Uterus (tissue), 4 donors: ENCODE data around the gene PPP1R9A. TPM values are rescaled to one million over a fixed set of nuclear protein-coding genes. Genes with fewer than 3 reads are reported as not detected.

Source experiments
- DNase-seq, 2 donors: peaks; one replicate each; pipeline ENCODE4 v3.0.0-alpha.2; 2019 to 2020
- H3K27ac ChIP-seq, 2 donors: fragments of 200-600 bp; sonication (generic); 1 replicate in 1 of 2; 2 replicates in 1 of 2; pipeline ENCODE4 v1.5.1; 2016 to 2018
- H3K27me3 ChIP-seq, 2 donors: fragments of 200-600 bp; sonication (generic); one replicate each; pipeline ENCODE4 v1.5.1; 2018 to 2019; ENCODE audit warnings: control low read depth in 1 of 2
- H3K36me3 ChIP-seq, 2 donors: fragments of 200-600 bp; sonication (generic); one replicate each; pipeline ENCODE4 v1.5.1; 2019; ENCODE audit warnings: control low read depth in 1 of 2
- H3K4me1 ChIP-seq, 2 donors: fragments of 200-600 bp; sonication (generic); one replicate each; pipeline ENCODE4 v1.5.1; 2018 to 2019; ENCODE audit warnings: control low read depth in 1 of 2
- H3K4me3 ChIP-seq, 2 donors: fragments of 200-600 bp; sonication (generic); 1 replicate in 1 of 2; 2 replicates in 1 of 2; pipeline ENCODE4 v1.5.1; 2018 to 2019; ENCODE audit warnings: mild to moderate bottlenecking in 1 of 2
- H3K9me3 ChIP-seq, 2 donors: fragments of 200-600 bp; sonication (generic); one replicate each; pipeline ENCODE4 v1.5.1; 2019; ENCODE audit warnings: control low read depth in 1 of 2
- CTCF ChIP-seq, 4 experiments: fragments of 200-600 bp in 2 of 4; fragments of 450-650 bp in 2 of 4; sonication (generic) in 2 of 4; IDR thresholded peaks; one replicate each; pipeline ENCODE4 v1.5.1; 2016 to 2019; ENCODE audit warnings: antibody characterized with exemption in 4 of 4, mild to moderate bottlenecking in 2 of 4, moderate library complexity in 1 of 4
- POLR2A ChIP-seq, 2 donors: fragments of 450-650 bp; IDR thresholded peaks; one replicate each; pipeline ENCODE4 v1.6.1; 2016; ENCODE audit warnings: antibody characterized with exemption in 2 of 2, mild to moderate bottlenecking in 1 of 2, moderate library complexity in 1 of 2
- intact Hi-C: fragments of 100-400 bp; cut with DNase I; formaldehyde crosslinking; loops from one replicate; pipeline ENCODE4 v1.15.1; 2023; ENCODE audit warnings: low total_unique reads
- total RNA-seq, 4 donors: library from RNA; depleted of rRNA in 3 of 4; stranded (reverse); fragments of >200 nt in 3 of 4; gene quantifications; one replicate each; pipeline versions ENCODE4 v1.1.0 to v1.2.4, GENCODE V29; 2014 to 2023
- donor health status: DM: yes; HTN: yes; CAD: no.

Gene PPP1R9A
- total RNA-seq, 4 donors from 2014 or later, result 5.3 to 39.6 (median 15.0) TPM

GRCh38 chr7:95262875-95263274 lies 355.5 kb downstream of the PPP1R9A start:
- H3K4me1 ChIP-seq, result no peaks in the 10 kb centered on the region
- no peak overlapping the region for H3K4me3 ChIP-seq
- DNase-seq, result no peak
- no peak overlapping the region for H3K27ac ChIP-seq
- intact Hi-C loops, result no loop called here
- H3K36me3 ChIP-seq, result no peaks in the 10 kb centered on the region
- no peaks in the 10 kb centered on the region for H3K27me3 ChIP-seq
- H3K9me3 ChIP-seq, result no peaks in the 10 kb centered on the region
- TF ChIP-seq POLR2A (IDR thresholded peaks at IDR 0.05), result no peak
- no peak for TF ChIP-seq CTCF (IDR thresholded peaks at IDR 0.05)

- intact Hi-C loops, result no loop called here
- TF ChIP-seq CTCF (IDR thresholded peaks at IDR 0.05), result no peak
- TF ChIP-seq POLR2A (IDR thresholded peaks at IDR 0.05), result no peak
- H3K4me3 ChIP-seq, result no peak overlapping the region
Observed at GRCh38 chr7:95263785-95264362, 356.5 kb downstream of the PPP1R9A start.

GRCh38 chr7:95264363-95264891 lies 357.0 kb downstream of the PPP1R9A start:
- no peaks in the 10 kb centered on the region for H3K27me3 ChIP-seq
- H3K4me3 ChIP-seq, result no peak overlapping the region
- H3K36me3 ChIP-seq, result no peaks in the 10 kb centered on the region
- no peak overlapping the region for H3K27ac ChIP-seq
- H3K9me3 ChIP-seq, result no peaks in the 10 kb centered on the region
- no peak for TF ChIP-seq POLR2A (IDR thresholded peaks at IDR 0.05)
- no peak for TF ChIP-seq CTCF (IDR thresholded peaks at IDR 0.05)
- intact Hi-C loops, result no loop called here
- no peaks in the 10 kb centered on the region for H3K4me1 ChIP-seq
- DNase-seq, result no peak

More at GRCh38 chr7:95263785-95264362, 356.5 kb downstream of the PPP1R9A start:
- Histone ChIP-seq H3K9me3 (no peaks in the 10 kb centered on the region), H3K4me1 (no peaks in the 10 kb centered on the region), H3K27ac (no peak overlapping the region), H3K36me3 (no peaks in the 10 kb centered on the region), H3K27me3 (no peaks in the 10 kb centered on the region)
- no peak for DNase-seq

- no peaks in the 10 kb centered on the region for H3K9me3 ChIP-seq
- intact Hi-C loops, result no loop called here
- H3K4me1 ChIP-seq, result no peaks in the 10 kb centered on the region
- no peak overlapping the region for H3K27ac ChIP-seq
- no peaks in the 10 kb centered on the region for H3K36me3 ChIP-seq
- no peak overlapping the region for H3K4me3 ChIP-seq
- TF ChIP-seq CTCF (IDR thresholded peaks at IDR 0.05) (no peak), POLR2A (IDR thresholded peaks at IDR 0.05) (no peak)
- DNase-seq, result no peak
- no peaks in the 10 kb centered on the region for H3K27me3 ChIP-seq
Observed at GRCh38 chr7:95265634-95266033, 358.2 kb downstream of the PPP1R9A start.

- TF ChIP-seq POLR2A (IDR thresholded peaks at IDR 0.05) (no peak), CTCF (IDR thresholded peaks at IDR 0.05) (no peak)
- Histone ChIP-seq H3K4me3 (no peak overlapping the region), H3K27ac (no peak overlapping the region), H3K36me3 (no peaks in the 10 kb centered on the region), H3K27me3 (no peaks in the 10 kb centered on the region), H3K4me1 (no peaks in the 10 kb centered on the region), H3K9me3 (no peaks in the 10 kb centered on the region)
- intact Hi-C loops, result no loop called here
- no peak for DNase-seq
Observed at GRCh38 chr7:95267754-95268153, 360.4 kb downstream of the PPP1R9A start.
